CD8-positive, alpha-beta memory T cell (primary cell): ENCODE data around the gene SAT2. TPM values are rescaled to one million over a fixed set of nuclear protein-coding genes. Genes with fewer than 3 reads are reported as not detected.

Source experiments
- CTCF ChIA-PET: fragments of 350-600 bp; sonication (Branson Sonifier 250); formaldehyde crosslinking; loops from one replicate; lab custom pipeline; 2021; ENCODE audit warnings: antibody characterized with exemption; lab: Charles Lee
- POLR2A ChIA-PET: fragments of 350-600 bp; sonication (Branson Sonifier 250); formaldehyde crosslinking; loops from one replicate; lab custom pipeline; 2021; ENCODE audit warnings: antibody characterized with exemption; lab: Charles Lee
- DNase-seq, 5 donors: peaks; one replicate each; pipeline versions ENCODE4 v3.0.0 to v3.0.0-alpha.2; 2020 to 2022; ENCODE audit warnings: mixed read lengths in 1 of 5
- H3K27ac ChIP-seq: one replicate; pipeline ENCODE4 v1.7.0; 2013; ENCODE audit warnings: low read depth, mild to moderate bottlenecking, low read length, moderate library complexity
- H3K27me3 ChIP-seq: 2 replicates; pipeline ENCODE4 v1.7.0; 2013; ENCODE audit warnings: low read length, mild to moderate bottlenecking; ENCODE audit not compliant: insufficient read depth, poor library complexity, severe bottlenecking
- H3K36me3 ChIP-seq: 2 replicates; pipeline ENCODE4 v1.7.0; 2013; ENCODE audit warnings: mild to moderate bottlenecking, low read length, moderate library complexity; ENCODE audit not compliant: insufficient read depth
- H3K4me1 ChIP-seq: 2 replicates; pipeline ENCODE4 v1.7.0; 2013; ENCODE audit warnings: mild to moderate bottlenecking, low read length, moderate library complexity; ENCODE audit not compliant: insufficient read depth
- H3K4me3 ChIP-seq: 2 replicates; pipeline ENCODE4 v1.7.0; 2013; ENCODE audit warnings: mild to moderate bottlenecking, low read length
- H3K9me3 ChIP-seq: 2 replicates; pipeline ENCODE4 v1.7.0; 2013; ENCODE audit warnings: mild to moderate bottlenecking, low read length
- H3K27ac Mint-ChIP-seq, 8 donors: one replicate each; pipeline ENCODE4 v1.8.0; 2020 to 2021; ENCODE audit warnings: mixed read lengths in 8 of 8, mild to moderate bottlenecking in 6 of 8, inconsistent platforms in 3 of 8, moderate library complexity in 3 of 8
- H3K27me3 Mint-ChIP-seq, 2 donors: one replicate each; pipeline ENCODE4 v1.8.0; 2020 to 2021; ENCODE audit warnings: mixed read lengths in 2 of 2, mild to moderate bottlenecking in 1 of 2, moderate library complexity in 1 of 2
- H3K36me3 Mint-ChIP-seq, 3 donors: one replicate each; pipeline ENCODE4 v1.8.0; 2020 to 2021; ENCODE audit warnings: mixed read lengths in 3 of 3, inconsistent platforms in 1 of 3, mild to moderate bottlenecking in 1 of 3
- H3K4me1 Mint-ChIP-seq, 3 donors: one replicate each; pipeline ENCODE4 v1.8.0; 2020 to 2021; ENCODE audit warnings: mixed read lengths in 3 of 3, inconsistent platforms in 1 of 3, mild to moderate bottlenecking in 1 of 3
- H3K4me3 Mint-ChIP-seq, 7 donors: one replicate each; pipeline ENCODE4 v1.8.0; 2020 to 2021; ENCODE audit warnings: mixed read lengths in 7 of 7, mild to moderate bottlenecking in 6 of 7, moderate library complexity in 4 of 7, inconsistent platforms in 2 of 7
- H3K9me3 Mint-ChIP-seq, 5 donors: one replicate each; pipeline ENCODE4 v1.8.0; 2020 to 2022; ENCODE audit warnings: mixed read lengths in 5 of 5, mild to moderate bottlenecking in 3 of 5, moderate library complexity in 2 of 5, inconsistent platforms in 1 of 5
- polyA plus RNA-seq: library from polyadenylated mRNA; unstranded; fragments of 300-500 nt; fragmentation: Illumina TruSeq; gene quantifications from one replicate; pipeline ENCODE4 v1.2.3, GENCODE V29; 2021
- total RNA-seq, 2 experiments: library from RNA; stranded (reverse); gene quantifications; one replicate each; pipeline ENCODE4 v1.2.3, GENCODE V29; 2021

SAT2 gene
- total and polyA plus RNA-seq, 3 experiments from 2014 or later, result 18.4 to 37.0 (median 21.6) TPM

DNA sequence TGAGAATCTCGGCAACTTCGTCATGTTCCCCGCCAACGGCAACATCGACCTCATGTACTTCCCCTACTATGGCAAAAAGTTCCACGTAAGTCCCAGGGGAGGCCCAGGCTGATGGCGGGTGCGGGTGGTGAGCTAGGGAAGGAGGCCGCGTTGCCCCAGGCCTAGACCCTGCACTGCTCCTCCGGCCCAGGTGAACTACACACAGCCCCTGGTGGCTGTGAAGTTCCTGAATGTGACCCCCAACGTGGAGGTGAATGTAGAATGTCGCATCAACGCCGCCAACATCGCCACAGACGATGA lies 27.9 kb upstream of the SAT2 start:
- H3K4me3 ChIP-seq, result no peak overlapping the region
- H3K27me3 ChIP-seq, result peaks cover 10% of the 10 kb centered on the region
- H3K4me1 Mint-ChIP-seq, result peaks cover 2 to 13% (median 7%) of the 10 kb centered on the region in 3 donors
- POLR2A ChIA-PET, result no interaction called here
- peak overlapping the region in 1 of 7 donors; percentile 36 for H3K4me3 Mint-ChIP-seq
- no peaks in the 10 kb centered on the region for H3K36me3 Mint-ChIP-seq
- no peak overlapping the region for H3K27ac ChIP-seq
- CTCF ChIA-PET, result no interaction called here
- no peak for DNase-seq
- peaks cover 1% of the 10 kb centered on the region for H3K4me1 ChIP-seq
- no peaks in the 10 kb centered on the region for H3K9me3 ChIP-seq
- peaks cover 0 to 2% (median 0%) of the 10 kb centered on the region in 5 donors for H3K9me3 Mint-ChIP-seq
- no peak overlapping the region for H3K27ac Mint-ChIP-seq
- peaks cover 16 to 17% of the 10 kb centered on the region in 2 donors for H3K27me3 Mint-ChIP-seq
- H3K36me3 ChIP-seq, result no peaks in the 10 kb centered on the region

DNA sequence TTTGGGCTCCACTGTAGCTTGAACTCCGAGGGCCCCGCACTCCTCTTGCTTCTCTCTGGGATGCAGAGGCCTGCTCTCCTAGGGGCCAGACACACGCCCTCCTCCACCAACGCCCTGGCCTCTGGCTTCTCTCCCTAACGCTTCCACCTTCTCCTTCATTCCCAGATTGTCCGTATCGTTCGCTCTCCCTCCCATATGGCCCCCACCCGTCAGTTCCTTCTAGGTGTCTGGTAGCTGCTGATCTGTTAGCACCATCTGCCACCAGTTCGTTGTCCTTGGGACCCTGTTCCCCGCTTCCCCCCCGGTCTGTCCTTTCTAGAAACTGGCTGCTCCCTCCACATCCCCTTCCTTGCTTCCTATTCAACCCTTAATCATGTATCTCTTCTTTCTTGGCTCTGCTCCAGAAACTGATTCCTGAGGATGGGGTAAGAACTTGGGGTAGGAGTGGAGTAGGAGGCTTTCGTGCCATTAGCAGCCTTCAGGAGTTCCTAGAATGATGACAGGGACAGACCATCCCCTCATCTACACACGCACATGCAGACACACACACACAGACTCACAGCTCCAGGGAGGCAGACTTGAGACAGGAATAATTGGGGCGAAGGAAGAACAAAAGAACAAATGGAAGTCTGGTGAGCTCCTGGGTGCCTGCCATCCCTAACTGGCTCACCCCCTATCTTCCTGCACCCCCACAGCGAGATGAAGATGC lies 27.4 kb upstream of the SAT2 start:
- Mint-ChIP-seq H3K36me3 (no peaks in the 10 kb centered on the region), H3K4me3 (no peak overlapping the region), H3K9me3 (peaks cover 0 to 2% (median 0%) of the 10 kb centered on the region in 5 donors), H3K4me1 (peaks cover 8 to 19% (median 12%) of the 10 kb centered on the region in 3 donors), H3K27me3 (peaks cover 21 to 22% of the 10 kb centered on the region in 2 donors), H3K27ac (peak overlapping the region in 2 of 8 donors; percentile 81 to 86)
- no peaks in the 10 kb centered on the region for H3K36me3 ChIP-seq
- peaks cover 15% of the 10 kb centered on the region for H3K27me3 ChIP-seq
- DNase-seq, result no peak
- H3K4me1 ChIP-seq, result peaks cover 6% of the 10 kb centered on the region
- H3K27ac ChIP-seq, result no peak overlapping the region
- CTCF ChIA-PET, result no interaction called here
- POLR2A ChIA-PET, result no interaction called here
- no peak overlapping the region for H3K4me3 ChIP-seq
- no peaks in the 10 kb centered on the region for H3K9me3 ChIP-seq

- Histone ChIP-seq H3K9me3 (no peaks in the 10 kb centered on the region), H3K4me1 (peaks cover 9% of the 10 kb centered on the region), H3K27me3 (peaks cover 18% of the 10 kb centered on the region), H3K4me3 (no peak overlapping the region), H3K27ac (no peak overlapping the region), H3K36me3 (no peaks in the 10 kb centered on the region)
- Mint-ChIP-seq H3K27ac (peak overlapping the region in 2 of 8 donors; percentile 2 to 11), H3K27me3 (peaks cover 31 to 32% of the 10 kb centered on the region in 2 donors), H3K4me3 (peak overlapping the region in 5 of 7 donors; percentile 43 to 76 (median 53)), H3K9me3 (peaks cover 0 to 2% (median 0%) of the 10 kb centered on the region in 5 donors), H3K4me1 (peaks cover 10 to 22% (median 15%) of the 10 kb centered on the region in 3 donors), H3K36me3 (no peaks in the 10 kb centered on the region)
- no peak for DNase-seq
- ChIA-PET CTCF (interaction anchor here (0.8 kb wide), 1 partner anchor 35 kb away, joined by 4 read pairs; the partner anchor contains the start of gene TP53), POLR2A (interaction anchor here (2.9 kb wide), 1 partner anchor 34 kb away, joined by 23 read pairs; the partner anchor contains the start of genes TP53 and WRAP53)
Observed at GRCh38 chr17:7652388-7653356, 25.1 kb upstream of the SAT2 start.

GRCh38 chr17:7651665-7652387 lies 24.2 kb upstream of the SAT2 start:
- H3K4me1 ChIP-seq, result peaks cover 9% of the 10 kb centered on the region
- peaks cover 0 to 2% (median 0%) of the 10 kb centered on the region in 5 donors for H3K9me3 Mint-ChIP-seq
- peak overlapping the region in 1 of 8 donors; percentile 68 for H3K27ac Mint-ChIP-seq
- no peaks in the 10 kb centered on the region for H3K36me3 Mint-ChIP-seq
- H3K27me3 Mint-ChIP-seq, result peaks cover 33 to 37% of the 10 kb centered on the region in 2 donors
- no peaks in the 10 kb centered on the region for H3K36me3 ChIP-seq
- H3K4me1 Mint-ChIP-seq, result peaks cover 10 to 22% (median 15%) of the 10 kb centered on the region in 3 donors
- H3K27ac ChIP-seq, result no peak overlapping the region
- CTCF ChIA-PET, result interaction anchor here (0.8 to 1.9 kb wide), 6 partner anchors 9 to 37 kb away, joined by 3 to 10 read pairs (median 5); partner anchors contain the start of genes FXR2, SAT2 and TP53
- peaks cover 18% of the 10 kb centered on the region for H3K27me3 ChIP-seq
- peak overlapping the region; percentile 43 to 90 (median 81) for H3K4me3 Mint-ChIP-seq
- DNase-seq, result no peak
- POLR2A ChIA-PET, result interaction anchor here (0.9 to 2.9 kb wide), 3 partner anchors 24 to 39 kb away, joined by 5 to 23 read pairs (median 5); partner anchors contain the start of genes SAT2, TP53 and WRAP53
- no peaks in the 10 kb centered on the region for H3K9me3 ChIP-seq
- no peak overlapping the region for H3K4me3 ChIP-seq

DNA sequence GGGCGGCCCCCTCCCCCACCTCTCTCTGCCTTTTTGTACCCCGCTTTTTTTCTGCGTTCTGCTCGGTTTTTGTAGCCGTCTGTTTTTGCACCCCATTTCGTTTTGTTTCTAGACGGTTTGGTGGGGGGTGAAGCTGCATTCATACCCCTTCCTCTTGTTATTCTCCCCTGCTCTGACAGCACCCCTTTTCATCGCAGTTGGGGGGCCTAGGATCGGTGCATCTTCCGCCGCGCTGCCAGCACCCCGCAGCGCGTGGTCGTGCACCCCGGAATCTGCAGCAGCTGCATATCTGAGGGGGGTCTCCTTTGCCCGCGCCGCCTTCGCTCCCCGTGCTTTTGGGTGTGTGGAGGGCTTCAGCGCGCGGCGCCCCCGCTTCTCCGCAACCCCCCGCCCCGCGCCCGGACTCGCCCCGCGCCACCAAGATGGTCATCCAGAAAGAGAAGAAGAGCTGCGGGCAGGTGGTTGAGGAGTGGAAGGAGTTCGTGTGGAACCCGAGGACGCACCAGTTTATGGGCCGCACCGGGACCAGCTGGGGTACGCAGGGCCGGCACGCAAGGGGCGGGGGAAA lies 23.6 kb upstream of the SAT2 start:
- H3K27me3 ChIP-seq, result peaks cover 18% of the 10 kb centered on the region

GRCh38 chr17:7650509-7651096 lies 23.0 kb upstream of the SAT2 start, which contains the start of gene ATP1B2:
TSS of gene ATP1B2 (plus strand) at chr17:7650926. CDS start at chr17:7651519, 593 bp downstream.
- H3K4me1 Mint-ChIP-seq, result peaks cover 10 to 22% (median 15%) of the 10 kb centered on the region in 3 donors
- peak; percentile 59 to 84 (median 72) for DNase-seq
- H3K9me3 Mint-ChIP-seq, result peaks cover 0 to 2% (median 0%) of the 10 kb centered on the region in 5 donors
- CTCF ChIA-PET, result interaction anchor here (1.0 to 2.3 kb wide), 7 partner anchors 14 to 194 kb away, joined by 3 to 11 read pairs (median 6); partner anchors contain the start of genes FXR2, SAT2 and TP53
- Histone ChIP-seq H3K27me3 (peaks cover 18% of the 10 kb centered on the region), H3K4me1 (peaks cover 9% of the 10 kb centered on the region), H3K9me3 (no peaks in the 10 kb centered on the region), H3K4me3 (peak within 1 kb of the TSS; percentile 64), H3K27ac (no peak within 1 kb of the TSS), H3K36me3 (no peaks in the 10 kb centered on the region)
- H3K4me3 Mint-ChIP-seq, result peak within 1 kb of the TSS; percentile 80 to 90 (median 87)
- peak within 1 kb of the TSS in 7 of 8 donors; percentile 33 to 75 (median 60) for H3K27ac Mint-ChIP-seq
- peaks cover 38 to 43% of the 10 kb centered on the region in 2 donors for H3K27me3 Mint-ChIP-seq
- POLR2A ChIA-PET, result interaction anchor here (0.5 to 2.9 kb wide), 8 partner anchors 16 to 103 kb away, joined by 3 to 23 read pairs (median 4); partner anchors contain the start of genes MPDU1, SAT2, TP53 and WRAP53
- no peaks in the 10 kb centered on the region for H3K36me3 Mint-ChIP-seq

More for the DNA sequence above, 23.6 kb upstream of the SAT2 start:
- Histone ChIP-seq H3K4me3 (peak overlapping the region; percentile 64), H3K36me3 (no peaks in the 10 kb centered on the region), H3K9me3 (no peaks in the 10 kb centered on the region), H3K4me1 (peaks cover 9% of the 10 kb centered on the region), H3K27ac (no peak overlapping the region)
- CTCF ChIA-PET, result interaction anchor here (0.8 to 2.3 kb wide), 8 partner anchors 10 to 194 kb away, joined by 3 to 11 read pairs (median 5); partner anchors contain the start of genes FXR2, SAT2 and TP53
- Mint-ChIP-seq H3K9me3 (peaks cover 0 to 2% (median 0%) of the 10 kb centered on the region in 5 donors), H3K4me3 (peak overlapping the region; percentile 80 to 90 (median 84)), H3K27ac (peak overlapping the region in 1 of 8 donors; percentile 60), H3K27me3 (peaks cover 37 to 40% of the 10 kb centered on the region in 2 donors), H3K36me3 (no peaks in the 10 kb centered on the region), H3K4me1 (peaks cover 10 to 22% (median 15%) of the 10 kb centered on the region in 3 donors)
- POLR2A ChIA-PET, result interaction anchor here (0.6 to 2.9 kb wide), 6 partner anchors 17 to 68 kb away, joined by 3 to 23 read pairs (median 6); partner anchors contain the start of genes MPDU1, SAT2, TP53 and WRAP53
- no peak for DNase-seq
